GM12872 (cell line): Measurements from ENCODE around the gene NME3.

ENCODE experiments used
- CTCF ChIP-seq: IDR thresholded peaks from 3 replicates; pipeline ENCODE4 v1.5.1; 2011; ENCODE audit warnings: low read depth, mild to moderate bottlenecking, low read length, moderate library complexity; ENCODE audit not compliant: insufficient read depth

The NME3 gene

GRCh38 chr16:1740234-1740633, 31.1 kb downstream of the NME3 start:
- no peak for TF ChIP-seq CTCF

DNA sequence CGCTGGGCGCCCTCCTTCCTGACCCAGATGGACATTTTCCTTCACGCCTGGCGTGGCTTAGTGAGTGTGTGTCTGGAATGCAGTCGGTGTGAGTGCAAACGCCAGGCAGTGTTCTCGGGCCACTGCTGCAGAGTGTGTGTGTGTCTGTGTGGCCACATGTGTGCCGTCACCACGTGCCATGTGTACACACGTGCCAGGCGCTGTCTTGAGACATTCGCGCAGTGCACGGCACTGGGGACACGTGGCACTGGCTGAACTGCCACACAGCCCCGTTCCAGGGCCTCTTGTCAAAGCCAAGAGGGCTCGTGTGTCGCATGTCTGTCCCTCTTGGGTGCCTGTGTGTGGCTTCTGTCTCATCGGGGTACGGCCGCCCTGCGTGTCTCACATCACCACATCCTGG, 36.5 kb downstream of the NME3 start:
- TF ChIP-seq CTCF, result no peak

- TF ChIP-seq CTCF, result no peak
These were observed 37.2 kb downstream of the NME3 start for GRCh38 chr16:1734123-1734522.

- TF ChIP-seq CTCF, result no peak
These were observed 39.3 kb downstream of the NME3 start for GRCh38 chr16:1732071-1732470.

- TF ChIP-seq CTCF, result no peak
These were observed 39.7 kb downstream of the NME3 start for GRCh38 chr16:1731603-1732002.

- TF ChIP-seq CTCF, result no peak
These were observed 40.3 kb downstream of the NME3 start for GRCh38 chr16:1731073-1731472.

- TF ChIP-seq CTCF, result no peak
These were observed 41.9 kb downstream of the NME3 start for GRCh38 chr16:1729445-1729844.

GRCh38 chr16:1729026-1729425, 42.3 kb downstream of the NME3 start:
- TF ChIP-seq CTCF, result no peak
